Stomach (tissue), 9 donors: ENCODE results near the gene C16orf96. TPM values are rescaled to one million over a fixed set of nuclear protein-coding genes. Genes with fewer than 3 reads are reported as not detected.

ENCODE experiments used
- DNase-seq, 2 donors: peaks; one replicate each; pipeline versions ENCODE4 v3.0.0 to v3.0.0-alpha.2; 2013 to 2019
- H3K27ac ChIP-seq, 5 donors: fragments of 200-600 bp in 4 of 5; sonication (generic) in 4 of 5; one replicate each; pipeline ENCODE4 v1.5.1; 2013 to 2019; ENCODE audit warnings: mild to moderate bottlenecking in 1 of 5, moderate library complexity in 1 of 5
- H3K27me3 ChIP-seq, 3 donors: fragments of 200-600 bp; sonication (generic); one replicate each; pipeline ENCODE4 v1.5.1; 2017 to 2019; ENCODE audit warnings: mixed run types in 1 of 3
- H3K36me3 ChIP-seq, 4 donors: fragments of 200-600 bp; sonication (generic); 1 replicate in 3 of 4; 2 replicates in 1 of 4; pipeline ENCODE4 v1.5.1; 2016 to 2019
- H3K4me1 ChIP-seq, 4 donors: fragments of 200-600 bp; sonication (generic); one replicate each; pipeline ENCODE4 v1.5.1; 2016 to 2019
- H3K4me3 ChIP-seq, 4 donors: fragments of 200-600 bp; sonication (generic) in 3 of 4; one replicate each; pipeline ENCODE4 v1.5.1; 2016 to 2019; ENCODE audit warnings: mild to moderate bottlenecking in 1 of 4
- H3K9me3 ChIP-seq, 4 donors: fragments of 200-600 bp; sonication (generic); one replicate each; pipeline ENCODE4 v1.5.1; 2016 to 2019
- CTCF ChIP-seq, 7 experiments: fragments of 450-650 bp in 4 of 7; fragments of 200-600 bp in 3 of 7; sonication (generic) in 3 of 7; IDR thresholded peaks; one replicate each; pipeline ENCODE4 v1.5.1; 2016 to 2019; ENCODE audit warnings: antibody characterized with exemption in 7 of 7, control low read depth in 2 of 7, mild to moderate bottlenecking in 1 of 7
- EP300 ChIP-seq: sonication (generic); formaldehyde crosslinking; IDR thresholded peaks from one replicate; pipeline ENCODE4 v1.6.1; 2017; ENCODE audit warnings: antibody characterized with exemption
- POLR2A ChIP-seq, 4 donors: fragments of 450-650 bp; IDR thresholded peaks; one replicate each; pipeline ENCODE4 v1.6.1; 2016; ENCODE audit warnings: antibody characterized with exemption in 4 of 4, control low read depth in 2 of 4, mild to moderate bottlenecking in 1 of 4, moderate library complexity in 1 of 4
- POLR2AphosphoS5 ChIP-seq, 3 donors: sonication (generic); formaldehyde crosslinking; IDR thresholded peaks; one replicate each; pipeline ENCODE4 v1.6.1; 2016; ENCODE audit warnings: antibody characterized with exemption in 3 of 3
- WGBS, 5 donors: extraction: QIAGEN DNeasy Blood & Tissue Kit in 3 of 5; methylation state at CpG; one replicate each; pipeline versions ENCODE4 v1.1.5 to v1.1.7; 2013 to 2018; 5-methylcytosine and 5-hydroxymethylcytosine counted together
- intact Hi-C: fragments of 100-400 bp; cut with DNase I; formaldehyde crosslinking; loops from one replicate; pipeline ENCODE4 v1.15.1; 2023; ENCODE audit warnings: low total_unique reads
- polyA plus RNA-seq, 3 donors: library from polyadenylated mRNA; stranded (reverse); fragments of 200-250 nt; gene quantifications; one replicate each; pipeline ENCODE4 v1.2.3, GENCODE V29; 2013
- total RNA-seq, 5 donors: library from RNA; depleted of rRNA; stranded (reverse); fragments of >200 nt; gene quantifications; one replicate each; pipeline versions ENCODE4 v1.1.0 to v1.2.3, GENCODE V29; 2014 to 2016
- donor health status: healthy with polysubstance abuse.
- donor health status: Bipolar disorder and iron deficiency.
- donor health status: healthy.

Gene C16orf96
- total and polyA plus RNA-seq, 8 donors, result 0.37 to 0.43 TPM; not detected in 6

GRCh38 chr16:4522051-4522581 lies 34.0 kb upstream of the C16orf96 start:
- Histone ChIP-seq H3K36me3 (peaks cover 0 to 7% (median 3%) of the 10 kb centered on the region in 4 donors), H3K27me3 (no peaks in the 10 kb centered on the region), H3K4me1 (peaks cover 0 to 51% (median 21%) of the 10 kb centered on the region in 4 donors), H3K4me3 (no peak overlapping the region), H3K27ac (peak overlapping the region in 3 of 5 donors; percentile 19 to 55 (median 22)), H3K9me3 (no peaks in the 10 kb centered on the region)
- intact Hi-C loops, result no loop called here
- DNase-seq, result peak in 1 of 2 donors; percentile 68
- 53 to 67% (median 56%) methylated on average over 7 to 8 of the region's 8 CpGs for WGBS, 5 donors
- TF ChIP-seq CTCF (IDR thresholded peaks at IDR 0.05) (no peak), POLR2AphosphoS5 (IDR thresholded peaks at IDR 0.05) (no peak), POLR2A (IDR thresholded peaks at IDR 0.05) (no peak), EP300 (no peak)

GRCh38 chr16:4523686-4524085 lies 32.5 kb upstream of the C16orf96 start:
- H3K4me1 ChIP-seq, result peaks cover 0 to 47% (median 21%) of the 10 kb centered on the region in 4 donors
- H3K27ac ChIP-seq, result peak overlapping the region in 1 of 5 donors; percentile 55
- H3K4me3 ChIP-seq, result no peak overlapping the region
- no peaks in the 10 kb centered on the region for H3K9me3 ChIP-seq
- intact Hi-C loops, result no loop called here
- TF ChIP-seq EP300, result no peak
- TF ChIP-seq POLR2A (IDR thresholded peaks at IDR 0.05), result no peak
- no peak for TF ChIP-seq CTCF (IDR thresholded peaks at IDR 0.05)
- TF ChIP-seq POLR2AphosphoS5 (IDR thresholded peaks at IDR 0.05), result no peak
- H3K36me3 ChIP-seq, result peaks cover 0 to 7% (median 3%) of the 10 kb centered on the region in 4 donors
- DNase-seq, result no peak
- WGBS, 5 donors, result 92 to 100% (median 96%) methylated on average over 4 of the region's 4 CpGs
- no peaks in the 10 kb centered on the region for H3K27me3 ChIP-seq

DNA sequence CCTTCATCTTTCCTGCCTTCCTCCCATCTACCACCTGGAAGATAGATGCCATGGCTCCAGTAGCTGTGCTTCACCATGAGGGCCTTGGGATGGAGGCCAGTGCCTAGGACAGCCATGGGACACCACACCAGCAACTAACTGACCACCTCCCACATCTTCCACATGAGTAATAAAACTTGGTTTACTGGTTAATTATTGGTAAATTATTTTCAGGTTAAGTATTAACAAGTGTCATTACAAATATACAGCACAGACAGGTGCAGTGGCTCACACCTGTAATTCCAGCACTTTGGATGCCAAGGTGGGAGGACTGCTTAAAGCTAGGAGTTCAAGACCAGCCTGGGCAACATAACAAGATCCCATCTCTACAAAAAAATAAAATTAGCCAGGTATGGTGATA lies 31.6 kb upstream of the C16orf96 start:
- Histone ChIP-seq H3K36me3 (peaks cover 0 to 7% (median 3%) of the 10 kb centered on the region in 4 donors), H3K9me3 (no peaks in the 10 kb centered on the region), H3K4me1 (peaks cover 0 to 55% (median 26%) of the 10 kb centered on the region in 4 donors), H3K27me3 (no peaks in the 10 kb centered on the region), H3K27ac (no peak overlapping the region), H3K4me3 (no peak overlapping the region)
- no peak for DNase-seq
- intact Hi-C loops, result no loop called here
- TF ChIP-seq POLR2A (IDR thresholded peaks at IDR 0.05) (no peak), POLR2AphosphoS5 (IDR thresholded peaks at IDR 0.05) (no peak), EP300 (no peak), CTCF (IDR thresholded peaks at IDR 0.05) (no peak)

DNA sequence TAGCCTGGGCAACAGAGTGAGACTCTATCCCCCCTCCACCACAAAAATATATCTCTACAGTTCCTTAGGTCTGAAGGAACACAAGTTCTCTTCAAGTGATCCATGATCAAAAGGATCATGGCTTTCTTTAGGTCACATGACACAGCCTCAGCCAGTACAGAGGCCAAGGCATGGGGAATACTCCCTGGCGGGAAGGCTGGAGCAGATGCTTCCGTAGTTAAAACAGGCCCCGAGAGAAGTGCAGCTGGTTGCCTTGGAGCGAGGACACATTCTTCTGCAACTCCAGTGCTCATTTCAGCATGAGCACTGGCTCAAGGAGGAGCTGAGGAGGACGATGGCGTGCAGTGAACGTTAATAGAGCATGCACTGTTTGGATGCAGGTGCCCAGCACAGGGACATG lies 31.1 kb upstream of the C16orf96 start:
- H3K27ac ChIP-seq, result no peak overlapping the region
- peaks cover 0 to 7% (median 3%) of the 10 kb centered on the region in 4 donors for H3K36me3 ChIP-seq
- no peaks in the 10 kb centered on the region for H3K9me3 ChIP-seq
- DNase-seq, result peak in 1 of 2 donors; percentile 42
- H3K27me3 ChIP-seq, result no peaks in the 10 kb centered on the region
- intact Hi-C loops, result no loop called here
- 71 to 92% (median 80%) methylated on average over 7 of the region's 7 CpGs for WGBS, 5 donors
- peaks cover 0 to 60% (median 27%) of the 10 kb centered on the region in 4 donors for H3K4me1 ChIP-seq
- H3K4me3 ChIP-seq, result no peak overlapping the region
- TF ChIP-seq EP300 (no peak), POLR2AphosphoS5 (IDR thresholded peaks at IDR 0.05) (no peak), POLR2A (IDR thresholded peaks at IDR 0.05) (no peak), CTCF (IDR thresholded peaks at IDR 0.05) (no peak)
